ENCODE results near the gene EIF3J.
"Not testable (repeated sequence)": the region's sequence is repeated elsewhere in the genome, so short reads cannot be mapped to it uniquely, and the experiment has no call there.

The EIF3J gene, protein sequence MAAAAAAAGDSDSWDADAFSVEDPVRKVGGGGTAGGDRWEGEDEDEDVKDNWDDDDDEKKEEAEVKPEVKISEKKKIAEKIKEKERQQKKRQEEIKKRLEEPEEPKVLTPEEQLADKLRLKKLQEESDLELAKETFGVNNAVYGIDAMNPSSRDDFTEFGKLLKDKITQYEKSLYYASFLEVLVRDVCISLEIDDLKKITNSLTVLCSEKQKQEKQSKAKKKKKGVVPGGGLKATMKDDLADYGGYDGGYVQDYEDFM

GRCh38 chr15:44536962-44537734 lies at the start of gene EIF3J:
Gene EIF3J, plus strand, starts transcription at chr15:44537147. Its CDS starts 48 bp downstream, at chr15:44537195.
- DNase-seq (ENCODE audit: low read depth) = peak; percentile 92

DNA sequence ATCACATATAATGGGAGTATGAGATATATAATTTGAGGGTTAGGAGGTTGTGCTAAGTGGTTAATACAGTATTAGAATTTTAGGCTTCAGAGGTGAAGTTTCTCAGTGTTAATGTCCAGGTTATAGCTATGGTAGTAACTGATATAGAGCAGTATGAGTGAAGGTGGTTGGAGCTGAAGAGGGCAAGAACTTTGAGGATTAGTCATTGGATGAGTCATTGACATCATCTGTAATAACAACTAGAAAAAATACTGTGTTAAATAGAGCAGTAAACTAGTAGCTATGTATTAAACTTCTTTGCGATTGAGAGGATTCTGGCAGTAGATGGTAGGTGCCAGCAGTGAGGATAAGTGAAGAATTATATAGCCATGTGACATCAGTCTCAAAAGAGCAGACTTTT lies 47.5 kb upstream of the EIF3J start:
- DNase-seq (ENCODE audit: low read depth) = no peak

DNA sequence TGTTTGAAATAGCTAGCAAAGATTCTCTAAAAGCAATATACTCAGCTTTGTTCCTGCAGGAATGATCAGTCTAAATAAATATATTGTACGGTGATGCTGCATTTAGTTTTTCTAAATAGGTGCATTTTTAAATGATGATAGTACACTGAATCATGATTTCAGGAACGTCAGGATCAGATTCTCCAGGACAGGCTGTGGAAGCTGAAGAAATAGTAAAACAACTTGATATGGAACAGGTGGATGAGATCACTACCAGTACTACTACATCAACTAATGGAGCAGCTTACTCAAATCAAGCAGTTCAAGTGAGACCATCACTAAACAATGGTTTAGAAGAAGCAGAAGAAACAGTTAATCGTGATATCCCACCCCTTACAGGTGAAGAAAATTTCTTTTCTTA lies 46.3 kb upstream of the EIF3J start:
- DNase-seq (ENCODE audit: low read depth) = no peak

DNA sequence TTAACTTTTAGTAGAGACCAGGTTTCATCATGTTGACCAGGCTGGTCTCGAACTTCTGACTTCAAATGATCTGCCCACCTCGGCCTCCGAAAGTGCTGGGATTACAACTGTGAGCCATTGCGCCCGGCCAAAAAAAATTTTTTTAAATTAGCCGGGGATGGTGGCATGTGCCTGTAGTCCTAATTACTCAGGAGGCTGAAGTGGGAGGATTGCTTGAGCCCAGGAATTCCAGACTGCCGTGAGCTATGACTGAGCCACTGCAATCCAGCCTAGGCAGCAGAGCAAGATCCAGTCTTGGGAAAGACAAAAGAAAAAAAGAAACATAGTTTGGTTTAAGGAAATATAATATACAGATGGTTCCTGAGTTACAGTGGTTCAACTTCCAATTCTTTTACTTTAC lies 44.9 kb upstream of the EIF3J start:
- DNase-seq (ENCODE audit: low read depth) = no peak

GRCh38 chr15:44492672-44493071 lies 44.3 kb upstream of the EIF3J start:
- no peak for DNase-seq (ENCODE audit: low read depth)

- no peak for DNase-seq (ENCODE audit: low read depth)
Measured at GRCh38 chr15:44495562-44495961, 41.4 kb upstream of the EIF3J start.

- DNase-seq (ENCODE audit: low read depth) = no peak
Measured at GRCh38 chr15:44500555-44500954, 36.4 kb upstream of the EIF3J start.

DNA sequence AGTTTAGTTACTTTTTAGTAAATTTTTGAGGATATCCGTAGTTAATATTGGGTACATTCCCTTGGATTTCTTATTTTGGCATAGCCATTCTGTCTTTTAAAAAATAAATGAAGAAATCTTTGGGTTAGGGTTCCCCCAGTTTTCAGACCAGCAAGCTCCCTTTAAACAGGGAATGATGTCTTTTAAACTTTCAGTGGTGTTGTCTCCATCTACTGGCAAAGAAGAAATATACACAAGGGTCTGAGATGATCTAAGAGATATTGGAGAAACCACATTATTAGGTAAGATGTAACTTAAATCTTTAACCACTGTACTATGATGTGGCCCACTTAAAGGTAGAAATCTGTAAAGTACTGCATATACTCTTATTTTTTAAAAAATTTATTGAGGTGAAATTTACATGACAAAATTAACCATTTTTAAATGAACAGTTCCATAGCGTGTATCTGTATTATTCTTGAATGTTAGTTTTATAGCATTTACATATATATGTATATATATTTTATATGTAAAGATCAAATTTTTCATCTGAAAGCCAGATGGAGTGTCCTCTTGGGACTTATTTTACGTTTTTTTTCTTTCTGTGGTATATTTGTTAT lies 35.1 kb upstream of the EIF3J start:
- no peak for DNase-seq (ENCODE audit: low read depth)

- DNase-seq (ENCODE audit: low read depth) = no peak
Measured at GRCh38 chr15:44516436-44516835, 20.5 kb upstream of the EIF3J start.

DNA sequence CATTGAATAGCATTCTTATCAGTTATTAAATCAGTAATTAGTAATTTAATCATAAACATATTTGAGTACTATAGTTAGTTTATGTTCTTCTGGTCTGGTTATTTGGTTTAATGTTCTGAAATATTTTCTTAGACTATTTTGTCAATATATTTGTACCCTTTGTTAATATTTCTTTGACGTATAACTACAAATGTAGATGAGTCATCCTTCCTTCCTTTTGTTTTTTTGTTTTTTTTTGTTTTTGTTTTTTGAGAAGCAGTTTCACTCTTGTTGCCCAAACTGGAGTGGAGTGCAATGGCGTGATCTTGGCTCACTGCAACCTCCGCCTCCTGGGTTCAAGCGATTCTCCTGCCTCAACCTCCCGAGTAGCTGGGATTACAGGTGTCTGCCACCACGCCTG lies 17.4 kb upstream of the EIF3J start:
- no peak for DNase-seq (ENCODE audit: low read depth)

DNA sequence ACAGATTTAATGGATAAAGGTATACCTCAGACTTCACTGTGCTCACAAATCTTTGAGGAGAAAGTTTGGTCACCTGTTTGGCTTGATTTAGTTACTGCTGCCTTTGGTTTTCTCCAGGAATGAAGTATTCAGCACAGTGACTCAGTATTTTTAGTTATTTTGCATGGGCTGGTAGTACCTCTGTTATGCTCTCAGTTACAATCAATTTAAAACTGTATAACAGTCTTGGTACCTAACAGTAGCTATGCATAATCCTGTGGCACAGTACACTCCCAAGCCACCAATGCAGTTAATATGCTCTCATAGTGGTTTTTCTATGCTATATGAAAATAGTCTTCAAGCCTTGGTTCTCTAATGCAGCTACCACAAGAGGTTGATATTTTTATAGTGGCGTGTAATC lies 11.9 kb upstream of the EIF3J start:
- DNase-seq (ENCODE audit: low read depth) = no peak

GRCh38 chr15:44527241-44527640 lies 9.7 kb upstream of the EIF3J start:
- no peak for DNase-seq (ENCODE audit: low read depth)

- no peak for DNase-seq (ENCODE audit: low read depth)
Measured at GRCh38 chr15:44529864-44530604, 6.9 kb upstream of the EIF3J start.

DNA sequence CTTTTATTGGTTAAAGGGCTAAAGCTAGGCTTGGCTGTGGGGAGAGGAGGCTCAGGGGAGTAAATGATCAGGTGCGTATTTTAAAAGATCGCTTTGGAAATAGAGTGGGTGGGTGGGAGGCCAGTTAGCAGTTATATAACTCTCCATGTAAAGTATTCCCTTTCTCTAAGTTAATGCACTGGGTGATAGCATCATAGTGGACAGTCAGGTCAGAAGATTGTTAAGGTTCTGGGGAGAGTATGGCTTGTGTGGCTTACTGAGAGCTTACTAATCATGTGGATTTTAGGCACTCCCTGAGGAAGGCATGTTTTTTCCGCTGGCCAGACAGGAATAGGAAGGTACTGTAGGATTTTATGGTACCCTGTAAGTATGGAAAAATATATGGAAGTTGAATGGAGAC lies 6.3 kb upstream of the EIF3J start:
- no peak for DNase-seq (ENCODE audit: low read depth)

DNA sequence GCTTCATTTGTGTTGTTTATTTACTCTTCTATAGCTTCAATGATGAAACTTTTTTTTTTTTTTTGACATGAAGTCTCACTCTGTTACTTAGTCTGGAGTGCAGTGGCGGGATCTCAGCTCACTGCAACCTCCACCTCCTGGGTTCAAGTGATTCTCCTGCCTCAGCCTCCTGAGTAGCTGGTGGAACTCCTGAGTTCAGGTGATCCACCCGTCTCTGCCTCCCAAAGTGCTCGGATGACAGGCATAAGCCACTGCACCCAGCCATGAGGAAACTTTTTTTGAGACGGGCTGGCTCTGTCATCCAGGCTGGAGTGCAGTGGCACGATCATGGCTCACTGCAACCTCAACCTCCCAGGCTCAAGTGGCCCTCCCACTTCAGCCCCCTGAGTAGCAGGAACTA lies 4.7 kb upstream of the EIF3J start:
- DNase-seq (ENCODE audit: low read depth) = not testable (repeated sequence)

- DNase-seq (ENCODE audit: low read depth) = no peak
Measured at GRCh38 chr15:44532689-44533088, 4.3 kb upstream of the EIF3J start.

DNA sequence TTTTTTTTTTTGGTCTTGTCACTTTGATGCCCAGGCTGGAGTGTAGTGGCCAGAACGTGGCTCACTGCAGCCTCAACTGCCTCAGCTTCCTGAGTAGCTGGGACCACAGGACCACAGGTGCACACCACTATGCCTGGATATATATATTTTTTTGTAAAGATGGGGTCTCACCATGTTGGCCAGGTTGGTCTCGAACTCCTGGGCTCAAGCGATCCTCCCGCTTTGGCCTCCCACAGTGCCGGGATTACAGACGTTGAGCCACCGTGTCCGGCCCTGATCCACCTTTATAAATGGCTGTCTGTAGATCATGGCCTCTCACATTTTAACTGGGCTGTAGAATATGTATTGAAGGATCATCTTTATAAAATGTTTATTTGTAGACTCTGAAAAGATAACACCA lies 1.9 kb upstream of the EIF3J start:
- DNase-seq (ENCODE audit: low read depth) = no peak

GRCh38 chr15:44535523-44536301 lies 1.2 kb upstream of the EIF3J start:
- DNase-seq (ENCODE audit: low read depth) = no peak

- DNase-seq (ENCODE audit: low read depth) = no peak
Measured at GRCh38 chr15:44536302-44536961, 515 bp upstream of the EIF3J start.

- no peak for DNase-seq (ENCODE audit: low read depth)
Measured at GRCh38 chr15:44537735-44538240, 841 bp downstream of the EIF3J start.

Measured in T-helper 22 cell (primary cell).